ENCODE data around the gene IGLL1.
"Not testable (repeated sequence)": the region's sequence is repeated elsewhere in the genome, so short reads cannot be mapped to it uniquely, and the experiment has no call there.

Gene IGLL1

DNA sequence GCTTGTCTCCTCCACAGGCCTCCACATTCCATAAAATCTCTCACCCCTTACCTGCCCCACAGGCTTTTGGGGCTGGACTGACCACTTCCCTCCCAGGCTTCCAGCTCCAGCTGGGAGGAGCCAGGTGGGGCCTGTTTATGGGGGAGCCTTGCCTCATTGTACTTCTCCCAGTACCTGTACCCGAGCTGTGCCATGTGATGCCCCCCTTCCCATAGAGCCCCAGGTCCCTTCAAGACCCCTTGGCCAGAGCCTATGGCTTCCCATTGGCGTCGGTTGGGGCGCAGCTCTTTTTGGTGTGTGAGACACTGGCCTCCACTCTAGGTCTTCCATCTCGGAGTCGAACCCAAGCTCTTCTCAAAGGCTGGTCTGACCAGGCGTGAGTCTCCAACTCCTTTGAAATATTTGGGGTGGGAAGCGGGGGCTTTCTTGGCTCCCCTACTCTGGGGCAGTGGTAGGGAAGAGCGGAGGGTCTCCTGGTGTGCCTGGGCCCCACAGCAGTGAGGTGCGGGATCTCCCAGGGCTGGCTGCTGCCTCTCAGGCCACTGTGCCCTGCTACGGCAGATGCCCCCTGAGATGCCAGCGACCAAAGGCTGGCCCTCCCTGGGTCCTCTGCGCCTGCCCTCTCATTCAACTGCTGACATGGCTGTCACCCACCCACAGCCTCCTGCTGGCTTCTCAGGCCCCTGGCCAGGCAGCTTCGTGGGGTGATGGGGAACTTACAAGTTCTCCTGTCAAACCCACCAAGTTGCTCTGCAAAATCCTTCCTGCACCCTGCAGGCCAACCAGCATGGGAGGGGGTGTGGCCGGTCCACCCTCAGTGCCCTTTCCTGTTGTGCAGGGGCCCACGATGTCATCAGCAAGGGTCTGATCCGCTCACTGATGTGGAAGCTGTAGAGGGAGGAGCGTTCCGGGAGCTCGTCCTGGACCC lies 26.4 kb upstream of the IGLL1 start:
- no peaks in the 10 kb centered on the region for H3K4me1 ChIP-seq (ENCODE audit: control insufficient read depth in 1 of 2, insufficient read depth in 2 of 2, low read length in 2 of 2)
- H3K4me3 ChIP-seq (ENCODE audit: low read depth in 1 of 2, low read length in 2 of 2) = no peak overlapping the region
- H3K9me3 ChIP-seq (ENCODE audit: control insufficient read depth in 1 of 2, low read length in 2 of 2) = no peaks in the 10 kb centered on the region
- H3K36me3 ChIP-seq (ENCODE audit: control insufficient read depth in 1 of 2, insufficient read depth in 2 of 2, low read length in 2 of 2) = no peaks in the 10 kb centered on the region
- H3K27me3 ChIP-seq (ENCODE audit: low read depth, low read length) = no peaks in the 10 kb centered on the region
- H3K27ac ChIP-seq (ENCODE audit: low read length) = no peak overlapping the region

DNA sequence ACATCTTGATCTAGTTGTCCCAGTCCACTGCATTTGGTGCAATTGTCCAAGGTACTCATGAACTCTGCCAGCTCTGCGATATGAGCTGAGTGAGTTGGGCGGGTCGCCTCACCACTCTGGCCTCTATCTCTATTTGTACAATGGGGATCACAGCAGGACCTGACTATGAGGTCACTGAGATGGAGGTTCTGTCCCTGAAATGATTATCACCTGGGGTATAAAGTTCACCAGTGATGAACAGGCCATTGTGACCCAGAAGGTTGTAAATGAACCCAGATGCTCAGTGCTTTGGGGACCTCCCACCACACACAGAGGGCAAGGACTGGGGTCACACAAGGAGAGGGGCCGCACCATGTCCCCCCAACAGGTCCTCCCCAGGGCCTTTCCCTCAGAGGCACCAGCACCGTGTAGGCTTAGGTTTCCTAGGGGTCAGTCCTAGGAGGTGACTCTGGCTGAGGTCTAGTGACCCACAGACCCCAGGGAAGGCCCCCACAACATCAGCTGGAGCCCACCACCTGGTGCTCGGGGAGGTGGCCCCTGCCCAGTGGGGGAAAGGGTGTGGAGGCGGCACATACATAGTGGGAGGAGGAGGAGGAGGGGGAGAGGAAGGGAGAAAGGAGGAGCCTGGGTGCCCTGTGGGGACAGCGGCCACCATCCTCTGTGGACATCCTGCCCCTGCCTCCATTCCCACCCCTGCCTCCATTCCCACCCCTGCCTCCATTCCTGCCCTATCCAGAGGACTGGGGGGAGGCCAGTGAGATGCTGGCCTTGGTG lies 25.0 kb upstream of the IGLL1 start:
- Histone ChIP-seq H3K27ac (ENCODE audit: low read length) (no peak overlapping the region), H3K4me3 (ENCODE audit: low read depth in 1 of 2, low read length in 2 of 2) (no peak overlapping the region), H3K4me1 (ENCODE audit: control insufficient read depth in 1 of 2, insufficient read depth in 2 of 2, low read length in 2 of 2) (no peaks in the 10 kb centered on the region), H3K36me3 (ENCODE audit: control insufficient read depth in 1 of 2, insufficient read depth in 2 of 2, low read length in 2 of 2) (no peaks in the 10 kb centered on the region), H3K9me3 (ENCODE audit: control insufficient read depth in 1 of 2, low read length in 2 of 2) (no peaks in the 10 kb centered on the region), H3K27me3 (ENCODE audit: low read depth, low read length) (no peaks in the 10 kb centered on the region)

DNA sequence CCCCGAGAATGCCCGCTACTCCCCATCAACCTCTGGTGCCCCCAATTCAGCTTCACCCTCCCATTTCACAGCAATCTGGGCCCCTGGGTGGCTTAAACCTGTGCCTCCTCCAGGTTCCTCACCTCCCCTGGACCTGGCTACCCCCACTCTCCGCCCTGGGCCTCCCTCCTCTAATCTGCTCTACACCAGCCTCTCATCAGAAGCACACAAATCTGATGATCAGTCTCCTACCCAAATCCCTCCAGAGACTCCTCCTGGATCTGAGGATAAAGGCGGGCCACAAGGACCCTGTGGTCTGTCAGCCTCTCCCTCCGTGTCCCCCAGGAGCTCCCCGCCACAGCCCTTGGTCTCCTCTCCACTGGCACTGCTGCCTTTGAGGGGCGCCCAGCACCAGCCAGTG lies 23.2 kb upstream of the IGLL1 start:
- H3K4me1 ChIP-seq (ENCODE audit: control insufficient read depth in 1 of 2, insufficient read depth in 2 of 2, low read length in 2 of 2) = no peaks in the 10 kb centered on the region
- H3K9me3 ChIP-seq (ENCODE audit: control insufficient read depth in 1 of 2, low read length in 2 of 2) = no peaks in the 10 kb centered on the region
- no peak overlapping the region for H3K4me3 ChIP-seq (ENCODE audit: low read depth in 1 of 2, low read length in 2 of 2)
- H3K27ac ChIP-seq (ENCODE audit: low read length) = no peak overlapping the region
- H3K27me3 ChIP-seq (ENCODE audit: low read depth, low read length) = no peaks in the 10 kb centered on the region
- H3K36me3 ChIP-seq (ENCODE audit: control insufficient read depth in 1 of 2, insufficient read depth in 2 of 2, low read length in 2 of 2) = no peaks in the 10 kb centered on the region

DNA sequence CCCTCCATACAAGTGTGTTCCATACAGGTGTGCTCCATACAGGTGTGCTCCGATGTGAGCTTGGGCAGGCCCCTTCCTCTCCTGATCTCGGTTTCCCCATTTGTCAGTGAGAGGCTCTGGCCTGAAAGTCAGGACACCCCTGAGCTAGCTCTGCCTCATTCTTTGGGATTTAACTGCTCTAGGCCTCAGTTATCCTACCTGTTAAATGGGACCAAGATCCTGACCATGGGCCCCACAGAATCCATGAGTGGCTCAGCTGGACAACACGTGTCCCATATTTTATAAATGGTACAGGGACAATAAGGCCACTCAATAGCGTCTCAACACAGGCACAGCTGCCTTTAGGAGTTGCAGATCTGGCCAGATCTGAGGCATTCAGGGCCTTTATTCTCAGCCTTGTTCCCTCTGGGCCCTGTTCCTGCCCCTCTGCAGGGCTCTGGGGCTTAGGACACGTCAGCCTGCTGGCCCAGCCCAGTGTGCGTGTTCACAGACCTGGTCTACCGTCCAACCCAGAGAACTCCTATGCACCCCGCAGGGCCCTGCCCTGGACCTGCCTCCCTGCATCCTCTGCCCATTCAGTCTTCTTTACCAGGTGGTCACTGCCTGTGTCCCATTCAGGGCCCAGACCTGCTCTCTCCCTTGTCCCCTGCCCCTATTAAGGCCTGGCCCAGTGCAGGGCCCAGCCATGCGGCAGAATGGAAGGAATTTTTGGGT lies 18.9 kb upstream of the IGLL1 start:
- Histone ChIP-seq H3K4me3 (ENCODE audit: low read depth in 1 of 2, low read length in 2 of 2) (no peak overlapping the region), H3K27me3 (ENCODE audit: low read depth, low read length) (no peaks in the 10 kb centered on the region), H3K27ac (ENCODE audit: low read length) (no peak overlapping the region), H3K9me3 (ENCODE audit: control insufficient read depth in 1 of 2, low read length in 2 of 2) (no peaks in the 10 kb centered on the region), H3K4me1 (ENCODE audit: control insufficient read depth in 1 of 2, insufficient read depth in 2 of 2, low read length in 2 of 2) (no peaks in the 10 kb centered on the region), H3K36me3 (ENCODE audit: control insufficient read depth in 1 of 2, insufficient read depth in 2 of 2, low read length in 2 of 2) (no peaks in the 10 kb centered on the region)

DNA sequence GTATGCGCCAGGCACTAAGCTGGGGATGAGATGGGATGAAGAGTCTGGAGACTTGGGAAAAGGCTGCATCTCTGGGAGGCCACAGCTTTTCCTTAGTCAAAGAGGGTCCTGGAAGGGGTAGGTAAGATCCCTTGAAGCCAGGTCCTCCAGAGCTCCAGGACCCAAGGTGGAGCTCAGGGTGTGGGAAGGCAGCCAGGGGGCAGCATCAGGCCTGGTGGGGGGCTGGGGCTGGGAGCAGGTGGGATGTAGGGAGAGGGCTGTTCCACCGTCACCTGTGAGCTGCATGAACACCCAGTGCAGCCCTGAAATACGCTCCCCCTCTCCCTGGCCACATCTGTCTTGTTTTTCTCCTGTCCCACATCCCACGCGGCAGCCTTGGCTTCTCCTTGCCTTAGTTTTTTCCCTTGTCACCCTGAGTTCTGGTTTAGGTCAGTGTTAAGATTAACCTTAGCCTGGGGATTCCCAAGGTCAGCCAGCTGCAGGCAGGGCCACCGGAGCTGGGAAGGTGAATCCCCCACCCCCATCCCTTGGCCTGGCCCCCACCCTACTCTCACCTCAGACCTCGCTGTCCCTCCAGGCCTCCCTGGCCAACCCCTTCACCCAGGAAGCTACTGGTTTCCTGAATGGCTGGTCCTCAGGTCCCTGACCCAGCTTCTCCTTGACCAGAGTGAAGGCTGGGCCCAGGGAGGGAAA lies 17.6 kb upstream of the IGLL1 start:
- not testable (repeated sequence) for H3K4me1 ChIP-seq (ENCODE audit: control insufficient read depth in 1 of 2, insufficient read depth in 2 of 2, low read length in 2 of 2); H3K36me3 ChIP-seq (ENCODE audit: control insufficient read depth in 1 of 2, insufficient read depth in 2 of 2, low read length in 2 of 2); H3K27me3 ChIP-seq (ENCODE audit: low read depth, low read length); H3K4me3 ChIP-seq (ENCODE audit: low read depth in 1 of 2, low read length in 2 of 2); H3K9me3 ChIP-seq (ENCODE audit: control insufficient read depth in 1 of 2, low read length in 2 of 2); H3K27ac ChIP-seq (ENCODE audit: low read length)

DNA sequence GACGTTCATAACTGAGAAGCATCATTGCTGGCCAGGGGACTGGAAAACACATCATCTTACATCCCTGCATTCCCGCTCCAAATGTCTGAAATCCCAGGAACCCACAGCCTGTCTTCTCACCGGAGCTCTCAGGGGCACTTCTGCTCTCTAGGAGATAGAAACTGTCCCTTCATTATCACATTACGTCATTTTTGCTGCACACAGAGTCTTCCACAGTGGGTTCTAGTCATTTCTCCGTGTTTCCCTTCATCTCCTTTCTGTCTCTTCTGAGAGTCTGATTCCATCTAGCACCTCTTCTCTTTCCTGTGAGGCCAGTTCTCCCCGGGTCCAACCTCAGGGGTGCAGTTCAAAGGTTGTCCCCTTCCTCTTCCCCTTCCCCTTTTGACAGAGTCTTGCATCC lies 15.8 kb upstream of the IGLL1 start:
- not testable (repeated sequence) for H3K4me3 ChIP-seq (ENCODE audit: low read depth in 1 of 2, low read length in 2 of 2); H3K27me3 ChIP-seq (ENCODE audit: low read depth, low read length); H3K9me3 ChIP-seq (ENCODE audit: control insufficient read depth in 1 of 2, low read length in 2 of 2); H3K36me3 ChIP-seq (ENCODE audit: control insufficient read depth in 1 of 2, insufficient read depth in 2 of 2, low read length in 2 of 2); H3K4me1 ChIP-seq (ENCODE audit: control insufficient read depth in 1 of 2, insufficient read depth in 2 of 2, low read length in 2 of 2); H3K27ac ChIP-seq (ENCODE audit: low read length)

DNA sequence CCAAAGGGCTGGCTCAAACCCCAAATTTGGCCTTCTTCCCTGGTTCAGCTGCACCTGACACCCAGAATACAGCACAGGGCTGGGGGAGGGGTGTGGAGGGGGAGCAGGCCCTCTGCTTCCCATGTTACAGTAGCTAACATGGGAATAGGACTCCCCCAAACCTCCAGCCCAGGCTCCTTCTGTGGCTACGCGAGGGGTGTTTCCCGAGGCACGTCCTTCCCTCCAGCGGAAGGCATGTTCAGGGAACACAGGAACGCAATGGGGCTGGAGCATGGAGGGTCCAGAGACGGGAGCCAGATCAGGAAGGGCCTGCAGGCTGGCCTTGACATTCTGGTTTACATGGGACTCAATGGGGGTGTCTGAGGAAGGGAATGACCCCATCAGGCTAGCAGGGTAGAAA lies 11.8 kb upstream of the IGLL1 start:
- Histone ChIP-seq H3K9me3 (ENCODE audit: control insufficient read depth in 1 of 2, low read length in 2 of 2) (no peaks in the 10 kb centered on the region), H3K4me3 (ENCODE audit: low read depth in 1 of 2, low read length in 2 of 2) (no peak overlapping the region), H3K27me3 (ENCODE audit: low read depth, low read length) (no peaks in the 10 kb centered on the region), H3K27ac (ENCODE audit: low read length) (no peak overlapping the region), H3K36me3 (ENCODE audit: control insufficient read depth in 1 of 2, insufficient read depth in 2 of 2, low read length in 2 of 2) (no peaks in the 10 kb centered on the region), H3K4me1 (ENCODE audit: control insufficient read depth in 1 of 2, insufficient read depth in 2 of 2, low read length in 2 of 2) (no peaks in the 10 kb centered on the region)

DNA sequence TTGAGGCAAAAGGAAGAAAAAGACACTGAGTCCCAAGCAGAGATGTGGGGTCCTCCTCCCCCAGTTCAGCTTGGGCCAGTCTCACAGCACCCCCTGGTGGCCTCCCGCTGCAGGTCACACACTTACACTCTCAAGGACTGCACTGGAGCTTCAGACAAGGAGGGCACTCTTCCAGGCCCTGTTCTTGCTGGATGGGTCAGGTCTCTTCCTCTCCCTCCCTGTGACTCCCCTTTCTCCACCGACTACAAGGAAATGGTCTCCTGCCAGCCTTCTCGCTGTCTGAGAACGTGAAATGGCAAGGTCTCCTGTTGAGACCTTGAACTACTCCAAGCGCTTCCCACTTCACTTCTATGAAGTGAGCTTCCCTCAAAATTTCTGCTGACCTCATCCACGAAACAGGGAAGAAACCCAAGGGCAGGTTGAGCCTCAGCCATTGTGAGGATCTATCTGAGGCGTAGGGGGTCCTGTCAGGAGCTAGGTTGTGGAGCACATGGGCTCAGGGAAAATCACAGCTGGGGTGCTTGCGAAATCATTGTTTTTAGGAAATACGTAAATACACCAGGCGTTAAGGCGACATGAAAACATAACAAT lies 11.2 kb upstream of the IGLL1 start:
- Histone ChIP-seq H3K27me3 (ENCODE audit: low read depth, low read length) (no peaks in the 10 kb centered on the region), H3K36me3 (ENCODE audit: control insufficient read depth in 1 of 2, insufficient read depth in 2 of 2, low read length in 2 of 2) (no peaks in the 10 kb centered on the region), H3K9me3 (ENCODE audit: control insufficient read depth in 1 of 2, low read length in 2 of 2) (no peaks in the 10 kb centered on the region), H3K4me3 (ENCODE audit: low read depth in 1 of 2, low read length in 2 of 2) (no peak overlapping the region), H3K4me1 (ENCODE audit: control insufficient read depth in 1 of 2, insufficient read depth in 2 of 2, low read length in 2 of 2) (no peaks in the 10 kb centered on the region), H3K27ac (ENCODE audit: low read length) (no peak overlapping the region)

DNA sequence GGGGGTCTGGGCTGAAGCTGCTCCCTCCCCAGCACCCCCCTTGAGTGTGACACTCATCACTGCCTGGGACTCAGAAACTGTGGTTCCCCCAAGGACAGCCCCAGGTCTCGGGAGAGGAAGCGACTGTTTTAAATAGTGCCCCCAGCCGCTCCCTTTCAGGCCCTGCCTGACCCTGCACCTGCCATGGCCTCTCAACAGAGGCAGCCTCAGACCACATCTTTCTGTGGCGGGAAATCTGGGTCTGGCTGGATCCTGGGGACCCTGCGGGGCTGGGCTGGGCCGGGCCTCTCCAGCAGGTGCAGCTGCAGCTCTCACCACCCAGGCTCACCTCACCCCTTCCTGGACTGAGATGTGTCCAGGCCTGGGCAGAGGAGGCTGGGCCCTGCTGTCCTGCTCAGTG lies 3.7 kb upstream of the IGLL1 start:
- Histone ChIP-seq H3K27me3 (ENCODE audit: low read depth, low read length) (no peaks in the 10 kb centered on the region), H3K4me3 (ENCODE audit: low read depth in 1 of 2, low read length in 2 of 2) (no peak overlapping the region), H3K27ac (ENCODE audit: low read length) (no peak overlapping the region), H3K4me1 (ENCODE audit: control insufficient read depth in 1 of 2, insufficient read depth in 2 of 2, low read length in 2 of 2) (no peaks in the 10 kb centered on the region), H3K9me3 (ENCODE audit: control insufficient read depth in 1 of 2, low read length in 2 of 2) (no peaks in the 10 kb centered on the region), H3K36me3 (ENCODE audit: control insufficient read depth in 1 of 2, insufficient read depth in 2 of 2, low read length in 2 of 2) (no peaks in the 10 kb centered on the region)

DNA sequence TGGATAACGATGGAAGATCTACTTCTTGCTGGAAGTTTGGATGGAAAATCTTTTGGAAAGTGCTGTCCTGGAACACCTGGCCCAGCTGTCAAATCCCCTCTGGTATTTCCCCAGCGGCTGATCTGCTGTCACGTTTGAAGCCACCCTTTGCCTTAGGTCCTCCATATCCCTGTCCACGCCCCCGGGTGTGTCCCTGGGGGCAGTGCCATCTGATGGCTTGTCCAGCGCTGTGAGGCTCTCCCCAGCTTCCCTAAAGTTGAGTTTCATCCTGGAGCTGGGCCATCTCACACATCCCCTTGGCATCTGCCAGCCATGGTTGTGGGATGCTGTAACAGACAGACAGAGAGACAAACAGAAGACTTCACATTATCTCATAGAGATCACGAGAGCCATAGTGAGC lies 3.1 kb upstream of the IGLL1 start:
- H3K27me3 ChIP-seq (ENCODE audit: low read depth, low read length) = no peaks in the 10 kb centered on the region

More for the DNA sequence above, 3.1 kb upstream of the IGLL1 start:
- Histone ChIP-seq H3K27ac (ENCODE audit: low read length) (no peak overlapping the region), H3K9me3 (ENCODE audit: control insufficient read depth in 1 of 2, low read length in 2 of 2) (no peaks in the 10 kb centered on the region), H3K36me3 (ENCODE audit: control insufficient read depth in 1 of 2, insufficient read depth in 2 of 2, low read length in 2 of 2) (no peaks in the 10 kb centered on the region), H3K4me3 (ENCODE audit: low read depth in 1 of 2, low read length in 2 of 2) (no peak overlapping the region), H3K4me1 (ENCODE audit: control insufficient read depth in 1 of 2, insufficient read depth in 2 of 2, low read length in 2 of 2) (no peaks in the 10 kb centered on the region)

Measured in muscle layer of duodenum (tissue), 2 donors.